Fibroblast of peridontal ligament (primary cell): ENCODE results near the gene PABPC5.

Source experiments
- DNase-seq: peaks from one replicate; pipeline ENCODE4 v3.0.0-alpha.2; 2010; ENCODE audit errors: extremely low read depth

PABPC5 gene

DNA sequence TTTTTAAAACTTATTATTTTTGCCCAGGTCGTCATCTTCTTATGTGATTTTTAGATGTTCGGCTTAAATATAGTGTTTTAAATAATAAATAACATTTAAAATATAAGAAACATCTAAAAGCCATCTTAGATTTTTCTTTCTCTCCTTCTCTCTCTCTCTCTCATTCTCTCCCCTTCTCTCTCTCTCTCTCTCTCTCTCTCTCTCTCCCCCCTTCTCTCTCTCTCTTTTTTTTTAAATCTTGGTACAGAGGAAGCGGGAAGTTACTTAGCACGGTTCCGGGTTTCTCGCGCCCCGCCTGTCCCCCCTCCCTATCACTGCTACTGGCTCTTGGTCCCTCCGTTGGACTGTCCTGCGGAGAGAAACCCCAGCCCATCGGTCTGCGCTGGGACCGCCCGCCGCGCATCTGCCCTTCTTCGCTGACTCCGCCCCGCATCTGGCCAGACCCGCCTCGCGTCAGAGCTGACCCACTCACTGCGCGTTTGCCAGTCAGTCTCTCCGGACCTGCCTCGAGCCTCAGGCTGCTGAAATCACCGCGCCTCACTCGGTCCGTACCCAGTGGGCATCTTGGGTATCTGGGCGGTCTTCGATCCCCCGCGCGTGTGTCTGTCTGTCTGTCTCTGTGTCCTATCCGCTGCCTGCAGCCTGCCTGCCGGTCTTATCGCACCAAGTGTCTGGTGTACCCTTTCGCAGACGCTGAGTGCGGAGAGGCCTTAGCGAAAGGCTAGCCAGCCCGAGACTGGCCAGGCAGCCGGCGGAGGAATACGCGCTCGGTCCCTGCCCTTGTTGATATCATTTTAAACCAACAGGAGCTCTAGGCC lies at the start of gene PABPC5:
Gene PABPC5 (plus strand): TSS at position 489 of the 818 bp plus-strand sequence. CDS start 739 bp downstream, outside the sequence.
- DNase-seq: peak; percentile 73

DNA sequence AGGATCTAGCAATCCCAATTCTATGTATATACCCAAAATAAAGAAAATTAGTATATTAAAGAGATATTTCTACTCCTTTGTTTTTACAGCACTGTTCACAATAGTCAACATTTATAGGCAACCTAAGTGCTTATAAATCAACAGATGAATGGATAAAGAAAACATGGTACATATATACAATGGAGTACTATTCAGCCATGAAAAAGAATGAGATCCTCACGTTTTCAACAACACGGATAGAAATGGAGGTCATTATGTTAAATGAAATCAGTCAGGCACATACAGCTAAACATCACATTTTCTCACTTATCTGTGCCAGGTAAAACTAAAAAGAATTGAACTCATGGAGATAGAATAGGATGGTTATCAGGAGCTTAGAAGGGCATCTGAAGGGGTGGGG lies 45.6 kb upstream of the PABPC5 start:
- no peak for DNase-seq

DNA sequence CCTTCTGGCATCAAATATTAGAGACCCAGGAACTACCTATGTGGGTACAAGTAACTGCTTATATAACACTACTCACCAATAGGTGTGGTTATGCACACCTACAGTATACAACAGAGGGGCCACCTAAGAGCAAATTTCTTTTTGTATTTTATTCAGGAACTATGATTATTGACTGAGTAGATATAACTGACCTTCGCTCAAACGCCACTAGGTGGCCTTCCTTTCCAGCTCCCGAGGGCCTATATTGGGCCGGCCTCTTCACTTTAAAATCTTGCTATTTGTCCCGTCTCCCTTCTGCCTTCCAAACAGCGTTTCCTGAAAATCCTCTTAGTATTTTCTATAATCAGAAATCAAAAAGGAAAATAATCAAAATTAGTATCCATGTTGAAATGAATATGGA lies 19.9 kb upstream of the PABPC5 start:
- DNase-seq: no peak

DNA sequence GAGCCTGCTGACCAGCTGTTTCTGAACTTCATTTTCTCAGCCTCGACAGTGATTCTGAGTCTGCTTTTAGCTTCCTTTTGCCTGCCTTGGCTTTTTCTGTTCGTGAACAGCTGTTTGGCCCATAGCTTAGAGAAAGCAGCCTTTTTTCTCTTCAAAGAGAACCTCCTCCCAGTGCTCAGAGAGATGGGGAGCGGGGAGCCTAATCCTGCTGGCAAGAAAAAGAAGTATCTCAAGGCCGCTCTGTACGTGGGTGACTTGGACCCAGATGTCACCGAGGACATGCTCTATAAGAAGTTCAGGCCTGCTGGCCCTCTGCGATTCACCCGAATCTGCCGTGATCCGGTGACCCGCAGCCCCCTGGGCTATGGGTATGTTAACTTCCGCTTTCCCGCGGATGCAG lies 756 bp downstream of the PABPC5 start:
- DNase-seq: no peak
